Right atrium auricular region (tissue), 2 donors: ENCODE measurements around the gene CTNND2. TPM values are rescaled to one million over a fixed set of nuclear protein-coding genes. Genes with fewer than 3 reads are reported as not detected.
"Not testable (repeated sequence)": the region's sequence is repeated elsewhere in the genome, so short reads cannot be mapped to it uniquely, and the experiment has no call there.

Experiments used
- DNase-seq: peaks from one replicate; pipeline ENCODE4 v3.0.0-alpha.2; 2019; ENCODE audit warnings: low spot score
- H3K27ac ChIP-seq, 2 donors: fragments of 200-600 bp; sonication (generic); 1 replicate in 1 of 2; 2 replicates in 1 of 2; pipeline ENCODE4 v1.5.1; 2016 to 2019
- H3K27me3 ChIP-seq, 2 donors: fragments of 200-600 bp; sonication (generic); one replicate each; pipeline versions ENCODE4 v1.5.1 to v1.6.0; 2017 to 2019
- H3K36me3 ChIP-seq: fragments of 200-600 bp; sonication (generic); one replicate; pipeline ENCODE4 v1.5.1; 2016
- H3K4me1 ChIP-seq, 2 donors: fragments of 200-600 bp; sonication (generic); one replicate each; pipeline versions ENCODE4 v1.5.1 to v1.6.0; 2017 to 2019
- H3K4me3 ChIP-seq, 2 donors: fragments of 200-600 bp; sonication (generic); 1 replicate in 1 of 2; 2 replicates in 1 of 2; pipeline ENCODE4 v1.5.1; 2017 to 2019; ENCODE audit warnings: mild to moderate bottlenecking in 1 of 2, moderate library complexity in 1 of 2
- H3K9me3 ChIP-seq, 2 donors: fragments of 200-600 bp; sonication (generic); one replicate each; pipeline ENCODE4 v1.5.1; 2019
- CTCF ChIP-seq, 2 donors: fragments of 200-600 bp; sonication (generic); IDR thresholded peaks; one replicate each; pipeline ENCODE4 v1.5.1; 2019; ENCODE audit warnings: antibody characterized with exemption in 2 of 2
- total RNA-seq, 2 donors: library from RNA; depleted of rRNA; stranded (reverse); fragments of >200 nt; gene quantifications; one replicate each; pipeline ENCODE4 v1.1.0, GENCODE V29; 2016

CTNND2 gene
- total RNA-seq, 2 donors from 2014 or later = 8.6 to 9.0 TPM

- H3K9me3 ChIP-seq = no peaks in the 10 kb centered on the region
Measured at GRCh38 chr5:11323761-11324160, 580.5 kb downstream of the CTNND2 start.

GRCh38 chr5:11322133-11322532, 582.1 kb downstream of the CTNND2 start:
- no peak for TF ChIP-seq CTCF (IDR thresholded peaks at IDR 0.05)
- Histone ChIP-seq H3K36me3 (no peaks in the 10 kb centered on the region), H3K4me3 (no peak overlapping the region), H3K4me1 (no peaks in the 10 kb centered on the region), H3K9me3 (no peaks in the 10 kb centered on the region), H3K27me3 (no peaks in the 10 kb centered on the region), H3K27ac (no peak overlapping the region)
- DNase-seq = no peak

More at GRCh38 chr5:11323761-11324160, 580.5 kb downstream of the CTNND2 start:
- Histone ChIP-seq H3K27me3 (no peaks in the 10 kb centered on the region), H3K36me3 (no peaks in the 10 kb centered on the region), H3K27ac (no peak overlapping the region), H3K4me3 (no peak overlapping the region), H3K4me1 (no peaks in the 10 kb centered on the region)
- no peak for TF ChIP-seq CTCF (IDR thresholded peaks at IDR 0.05)
- no peak for DNase-seq

- Histone ChIP-seq H3K27ac (no peak overlapping the region), H3K9me3 (no peaks in the 10 kb centered on the region), H3K4me3 (no peak overlapping the region), H3K4me1 (no peaks in the 10 kb centered on the region), H3K27me3 (no peaks in the 10 kb centered on the region), H3K36me3 (no peaks in the 10 kb centered on the region)
- TF ChIP-seq CTCF (IDR thresholded peaks at IDR 0.05) = no peak
- no peak for DNase-seq
Measured at GRCh38 chr5:11319836-11320580, 584.2 kb downstream of the CTNND2 start.

DNA sequence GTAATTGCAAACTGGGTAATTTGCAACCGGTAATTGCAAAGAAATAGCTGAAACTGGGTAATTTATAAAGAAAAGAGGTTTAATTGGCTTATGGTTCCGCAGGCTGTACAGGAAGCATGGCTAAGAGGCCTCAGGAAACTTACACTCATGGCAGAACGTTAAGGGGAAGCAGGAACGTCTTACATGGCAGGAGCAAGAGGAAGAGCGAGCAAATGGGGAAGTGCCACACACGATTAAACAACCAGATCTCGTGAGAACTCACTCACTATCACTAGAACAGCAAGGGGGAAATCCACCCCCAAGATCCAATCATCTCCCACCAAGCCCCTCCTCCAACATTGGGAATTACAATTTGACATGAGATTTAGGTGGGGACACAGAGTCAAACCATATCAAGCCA, 590.6 kb downstream of the CTNND2 start:
- H3K4me1 ChIP-seq, H3K27ac ChIP-seq, DNase-seq, H3K27me3 ChIP-seq, H3K4me3 ChIP-seq, H3K36me3 ChIP-seq, H3K9me3 ChIP-seq: not testable (repeated sequence)

- no peak overlapping the region for H3K27ac ChIP-seq
- no peaks in the 10 kb centered on the region for H3K4me1 ChIP-seq
- no peaks in the 10 kb centered on the region for H3K9me3 ChIP-seq
- no peaks in the 10 kb centered on the region for H3K36me3 ChIP-seq
- no peaks in the 10 kb centered on the region for H3K27me3 ChIP-seq
- TF ChIP-seq CTCF (IDR thresholded peaks at IDR 0.05) = no peak
- no peak overlapping the region for H3K4me3 ChIP-seq
- DNase-seq = no peak
Measured at GRCh38 chr5:11311731-11312130, 592.5 kb downstream of the CTNND2 start.

DNA sequence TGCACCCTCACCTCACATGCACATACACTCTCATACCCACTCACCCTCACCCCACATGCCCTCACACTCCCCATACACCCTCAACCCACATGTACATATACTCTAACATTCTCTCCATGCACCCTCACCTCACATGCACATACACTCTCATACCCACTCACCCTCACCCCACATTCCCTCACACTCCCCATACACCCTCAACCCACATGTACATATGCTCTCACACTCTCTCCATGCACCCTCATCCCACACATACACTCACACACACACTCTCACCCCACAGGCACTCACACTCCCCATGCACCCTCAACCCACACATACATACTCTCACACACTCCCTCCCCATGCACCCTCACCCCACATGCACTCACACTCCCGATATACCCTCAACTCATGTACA, 593.0 kb downstream of the CTNND2 start:
- DNase-seq = no peak
- TF ChIP-seq CTCF (IDR thresholded peaks at IDR 0.05) = no peak

More for the DNA sequence above, 593.0 kb downstream of the CTNND2 start:
- Histone ChIP-seq H3K27ac (no peak overlapping the region), H3K36me3 (no peaks in the 10 kb centered on the region), H3K9me3 (no peaks in the 10 kb centered on the region), H3K4me1 (no peaks in the 10 kb centered on the region), H3K4me3 (no peak overlapping the region), H3K27me3 (no peaks in the 10 kb centered on the region)
